Tibial nerve (tissue), 4 donors: ENCODE measurements around the gene RAD51D. TPM values are rescaled to one million over a fixed set of nuclear protein-coding genes. Genes with fewer than 3 reads are reported as not detected.

Experiments used
- DNase-seq, 2 donors: peaks; one replicate each; pipeline ENCODE4 v3.0.0-alpha.2; 2019; ENCODE audit warnings: low spot score in 2 of 2
- H3K27ac ChIP-seq, 4 donors: fragments of 200-600 bp; sonication (generic) in 3 of 4; one replicate each; pipeline ENCODE4 v1.5.1; 2017 to 2019; ENCODE audit warnings: mild to moderate bottlenecking in 1 of 4
- H3K27me3 ChIP-seq, 2 donors: fragments of 200-600 bp; sonication (generic) in 1 of 2; one replicate each; pipeline versions ENCODE4 v1.5.1 to v1.6.0; 2017 to 2019
- H3K36me3 ChIP-seq, 3 donors: fragments of 200-600 bp; sonication (generic); one replicate each; pipeline ENCODE4 v1.5.1; 2018 to 2019
- H3K4me1 ChIP-seq, 4 donors: fragments of 200-600 bp; sonication (generic) in 3 of 4; one replicate each; pipeline ENCODE4 v1.5.1; 2017 to 2019
- H3K4me3 ChIP-seq, 4 donors: fragments of 200-600 bp; sonication (generic) in 3 of 4; one replicate each; pipeline ENCODE4 v1.5.1; 2017 to 2019; ENCODE audit warnings: mild to moderate bottlenecking in 1 of 4, moderate library complexity in 1 of 4
- H3K9me3 ChIP-seq, 4 donors: fragments of 200-600 bp; sonication (generic) in 3 of 4; one replicate each; pipeline ENCODE4 v1.5.1; 2017 to 2019
- EP300 ChIP-seq, 2 donors: sonication (generic); formaldehyde crosslinking; IDR thresholded peaks; one replicate each; pipeline ENCODE4 v1.6.1; 2017; ENCODE audit warnings: antibody characterized with exemption in 2 of 2, mild to moderate bottlenecking in 1 of 2
- POLR2A ChIP-seq, 2 donors: fragments of 450-650 bp; IDR thresholded peaks; one replicate each; pipeline ENCODE4 v1.6.1; 2017; ENCODE audit warnings: antibody characterized with exemption in 2 of 2, mild to moderate bottlenecking in 2 of 2, moderate library complexity in 2 of 2
- WGBS, 2 donors: methylation state at CpG; one replicate each; pipeline ENCODE4 v1.1.5; 2018; 5-methylcytosine and 5-hydroxymethylcytosine counted together
- total RNA-seq, 4 donors: library from RNA; depleted of rRNA; stranded (reverse); fragments of >200 nt; gene quantifications; one replicate each; pipeline ENCODE4 v1.1.0, GENCODE V29; 2016
- TF ChIP-seq, protein P1 (sequence below), 5 experiments: fragments of 200-600 bp in 3 of 5; fragments of 450-650 bp in 2 of 5; sonication (generic) in 3 of 5; IDR thresholded peaks; one replicate each; pipeline ENCODE4 v1.5.1; 2016 to 2019; ENCODE audit warnings: antibody characterized with exemption in 5 of 5, mild to moderate bottlenecking in 3 of 5, moderate library complexity in 2 of 5

The RAD51D gene
- total RNA-seq, 4 donors from 2014 or later = 7.5 to 19.8 (median 11.9) TPM

DNA sequence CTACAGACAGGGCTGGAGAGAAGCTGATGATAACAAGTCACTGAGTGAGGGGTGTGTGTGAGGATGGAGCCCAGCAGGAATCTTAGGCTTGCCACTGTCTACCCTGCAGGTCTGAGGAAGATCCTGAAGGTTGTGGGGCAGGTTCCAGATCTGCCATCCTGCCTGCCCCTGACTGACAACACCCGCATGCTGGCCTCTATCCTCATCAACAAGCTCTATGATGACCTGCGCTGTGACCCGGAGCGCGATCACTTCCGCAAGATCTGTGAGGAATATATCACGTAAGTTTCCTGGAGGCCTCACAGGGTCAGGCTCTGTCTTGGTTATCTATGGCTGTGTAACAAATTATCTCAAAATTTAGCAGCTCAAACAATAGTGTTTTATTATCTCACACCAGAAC is 44.2 kb upstream of the RAD51D start:
- Histone ChIP-seq H3K27me3 (peaks cover 0 to 7% of the 10 kb centered on the region in 2 donors), H3K4me1 (no peaks in the 10 kb centered on the region), H3K4me3 (no peak overlapping the region), H3K36me3 (no peaks in the 10 kb centered on the region), H3K27ac (no peak overlapping the region), H3K9me3 (no peaks in the 10 kb centered on the region)
- no peak for DNase-seq
- 91 to 98% methylated on average over 6 to 7 of the region's 7 CpGs for WGBS, 2 donors
- no peak for TF ChIP-seq POLR2A (IDR thresholded peaks at IDR 0.05)
- TF ChIP-seq, protein P1, sequence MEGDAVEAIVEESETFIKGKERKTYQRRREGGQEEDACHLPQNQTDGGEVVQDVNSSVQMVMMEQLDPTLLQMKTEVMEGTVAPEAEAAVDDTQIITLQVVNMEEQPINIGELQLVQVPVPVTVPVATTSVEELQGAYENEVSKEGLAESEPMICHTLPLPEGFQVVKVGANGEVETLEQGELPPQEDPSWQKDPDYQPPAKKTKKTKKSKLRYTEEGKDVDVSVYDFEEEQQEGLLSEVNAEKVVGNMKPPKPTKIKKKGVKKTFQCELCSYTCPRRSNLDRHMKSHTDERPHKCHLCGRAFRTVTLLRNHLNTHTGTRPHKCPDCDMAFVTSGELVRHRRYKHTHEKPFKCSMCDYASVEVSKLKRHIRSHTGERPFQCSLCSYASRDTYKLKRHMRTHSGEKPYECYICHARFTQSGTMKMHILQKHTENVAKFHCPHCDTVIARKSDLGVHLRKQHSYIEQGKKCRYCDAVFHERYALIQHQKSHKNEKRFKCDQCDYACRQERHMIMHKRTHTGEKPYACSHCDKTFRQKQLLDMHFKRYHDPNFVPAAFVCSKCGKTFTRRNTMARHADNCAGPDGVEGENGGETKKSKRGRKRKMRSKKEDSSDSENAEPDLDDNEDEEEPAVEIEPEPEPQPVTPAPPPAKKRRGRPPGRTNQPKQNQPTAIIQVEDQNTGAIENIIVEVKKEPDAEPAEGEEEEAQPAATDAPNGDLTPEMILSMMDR (IDR thresholded peaks at IDR 0.05) = no peak
- TF ChIP-seq EP300 (IDR thresholded peaks at IDR 0.05) = no peak

DNA sequence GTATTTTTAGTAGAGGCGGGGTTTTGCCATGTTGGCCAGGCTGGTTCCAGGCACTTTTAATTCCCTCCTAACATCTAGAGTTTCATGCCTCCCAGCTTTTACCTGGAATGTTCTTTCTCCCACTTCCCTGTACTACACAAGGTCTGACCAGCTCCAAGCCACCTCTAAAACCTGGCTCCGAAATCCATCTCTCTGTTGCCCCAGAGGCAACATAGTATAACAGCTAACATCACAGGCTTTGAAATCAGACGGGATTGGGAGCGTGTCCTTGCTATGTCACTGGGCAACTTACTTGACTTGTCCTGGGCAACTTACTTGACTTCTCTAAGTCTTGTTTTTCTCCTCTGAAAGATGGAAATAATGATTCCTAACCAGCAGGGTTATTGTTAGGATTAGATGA is 43.1 kb upstream of the RAD51D start:
- Histone ChIP-seq H3K27me3 (peaks cover 0 to 7% of the 10 kb centered on the region in 2 donors), H3K4me3 (no peak overlapping the region), H3K36me3 (no peaks in the 10 kb centered on the region), H3K9me3 (no peaks in the 10 kb centered on the region), H3K4me1 (no peaks in the 10 kb centered on the region), H3K27ac (no peak overlapping the region)
- DNase-seq = no peak
- WGBS, 2 donors = 80 to 88% methylated on average over 4 of the region's 4 CpGs
- no peak for TF ChIP-seq EP300 (IDR thresholded peaks at IDR 0.05)
- TF ChIP-seq, protein P1 (IDR thresholded peaks at IDR 0.05) = no peak
- no peak for TF ChIP-seq POLR2A (IDR thresholded peaks at IDR 0.05)

DNA sequence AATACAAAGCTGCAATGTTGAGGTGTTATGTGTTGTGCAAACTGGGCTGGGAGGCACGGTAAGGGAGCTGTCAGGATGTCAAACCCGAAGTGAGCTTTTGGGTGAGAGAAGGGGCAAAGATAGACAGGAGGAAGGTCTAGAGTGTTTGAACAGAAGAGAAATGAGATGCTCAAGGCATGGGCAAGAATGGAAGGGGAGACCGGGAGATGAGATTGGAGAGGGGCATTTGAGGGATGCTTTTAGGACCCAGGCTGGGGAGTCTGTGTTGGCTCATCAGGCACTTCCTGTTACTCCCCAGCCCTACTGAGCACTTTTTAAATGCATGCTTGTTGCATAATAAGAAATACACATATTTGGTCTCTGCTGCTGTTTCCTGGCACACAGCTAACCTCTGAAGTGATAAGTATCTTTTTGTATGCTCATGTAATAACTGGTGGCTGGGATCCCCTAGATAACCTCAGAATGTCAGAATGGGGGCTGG is 41.7 kb upstream of the RAD51D start:
- Histone ChIP-seq H3K27ac (no peak overlapping the region), H3K27me3 (peaks cover 0 to 7% of the 10 kb centered on the region in 2 donors), H3K4me1 (no peaks in the 10 kb centered on the region), H3K36me3 (no peaks in the 10 kb centered on the region), H3K9me3 (no peaks in the 10 kb centered on the region), H3K4me3 (no peak overlapping the region)
- no peak for DNase-seq
- TF ChIP-seq EP300 (IDR thresholded peaks at IDR 0.05) (no peak), POLR2A (IDR thresholded peaks at IDR 0.05) (no peak)
- TF ChIP-seq, protein P1 (IDR thresholded peaks at IDR 0.05) = no peak
- 69 to 75% methylated on average over 3 of the region's 3 CpGs for WGBS, 2 donors

DNA sequence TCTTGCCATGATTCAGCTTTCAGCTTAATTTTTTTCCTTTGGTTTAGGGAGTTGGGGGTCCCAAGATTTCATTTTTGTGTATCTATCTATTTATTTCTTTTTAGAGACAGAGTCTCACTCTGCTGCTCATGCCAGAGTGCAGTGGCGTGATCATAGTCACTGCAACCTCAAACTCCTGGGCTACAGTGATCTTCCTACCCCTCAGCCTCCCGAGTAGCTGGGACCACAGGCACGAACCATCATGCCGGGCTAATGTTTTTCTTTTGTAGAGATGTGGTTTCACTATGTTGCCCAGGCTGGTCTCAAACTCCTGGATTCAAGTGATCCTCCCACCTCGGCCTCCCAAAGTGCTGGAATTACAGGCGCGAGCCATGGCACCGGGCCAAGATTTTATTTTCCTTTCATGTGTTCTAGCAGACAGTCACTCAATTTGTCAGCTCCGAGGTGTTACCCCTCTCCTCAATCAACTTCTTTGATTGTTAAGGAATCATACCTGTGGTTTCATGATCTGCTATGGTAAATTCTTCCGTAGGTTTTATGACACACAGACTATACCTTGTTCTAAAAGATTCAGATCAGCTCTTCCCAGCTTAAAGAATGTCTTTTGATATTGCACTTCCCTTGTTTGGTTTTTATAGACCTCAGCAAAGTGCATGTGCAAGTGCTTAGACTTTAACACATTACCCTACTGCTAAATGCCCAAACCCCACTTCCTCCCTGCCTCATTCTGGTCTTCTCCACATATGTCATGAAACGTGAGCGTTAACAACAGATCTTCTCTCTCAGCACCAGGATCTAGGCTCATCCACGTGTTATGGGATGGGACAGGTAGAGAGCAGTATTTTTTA is 40.9 kb upstream of the RAD51D start:
- no peak overlapping the region for H3K27ac ChIP-seq
- DNase-seq = no peak
- H3K9me3 ChIP-seq = no peaks in the 10 kb centered on the region
- TF ChIP-seq EP300 (IDR thresholded peaks at IDR 0.05) (no peak), POLR2A (IDR thresholded peaks at IDR 0.05) (no peak)
- TF ChIP-seq, protein P1 (IDR thresholded peaks at IDR 0.05) = no peak
- H3K27me3 ChIP-seq = peaks cover 0 to 7% of the 10 kb centered on the region in 2 donors
- no peaks in the 10 kb centered on the region for H3K4me1 ChIP-seq
- 72 to 76% methylated on average over 13 of the region's 13 CpGs for WGBS, 2 donors
- H3K36me3 ChIP-seq = no peaks in the 10 kb centered on the region
- no peak overlapping the region for H3K4me3 ChIP-seq

DNA sequence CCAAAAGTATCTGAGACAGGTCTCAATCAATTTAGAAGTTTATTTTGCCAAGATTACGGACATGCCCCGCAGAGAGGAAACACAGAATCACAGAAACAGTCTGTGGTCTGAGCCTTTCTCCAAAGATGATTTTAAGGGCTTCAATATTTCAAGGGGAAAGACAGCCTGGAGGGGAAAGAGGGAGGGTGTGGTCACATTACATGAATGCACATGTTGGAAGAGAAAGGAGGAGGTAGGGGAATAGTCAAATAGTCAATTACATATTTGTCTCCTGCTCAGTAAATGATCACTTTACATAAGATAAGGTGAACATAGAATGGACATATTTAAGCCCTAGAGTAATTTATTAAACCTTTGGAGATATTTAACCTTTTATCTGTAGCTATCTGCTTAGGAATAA is 40.3 kb upstream of the RAD51D start:
- no peak for DNase-seq
- no peaks in the 10 kb centered on the region for H3K4me1 ChIP-seq
- TF ChIP-seq, protein P1 (IDR thresholded peaks at IDR 0.05) = no peak
- TF ChIP-seq EP300 (IDR thresholded peaks at IDR 0.05) = no peak
- TF ChIP-seq POLR2A (IDR thresholded peaks at IDR 0.05) = no peak
- H3K27me3 ChIP-seq = peaks cover 0 to 7% of the 10 kb centered on the region in 2 donors
- WGBS, 2 donors = 85 to 91% methylated on average over 2 of the region's 2 CpGs
- no peaks in the 10 kb centered on the region for H3K36me3 ChIP-seq
- no peaks in the 10 kb centered on the region for H3K9me3 ChIP-seq
- no peak overlapping the region for H3K27ac ChIP-seq
- no peak overlapping the region for H3K4me3 ChIP-seq
